Thyroid gland (tissue), 4 donors: Measurements from ENCODE around the gene AADAT.

Experiments
- CTCF ChIP-seq, 6 experiments: fragments of 200-600 bp in 3 of 6; fragments of 450-650 bp in 3 of 6; sonication (generic) in 3 of 6; IDR thresholded peaks; one replicate each; pipeline ENCODE4 v1.5.1; 2016 to 2019; ENCODE audit warnings: antibody characterized with exemption in 6 of 6, mild to moderate bottlenecking in 2 of 6, inconsistent platforms in 1 of 6, moderate library complexity in 1 of 6
- POLR2A ChIP-seq, 2 donors: fragments of 450-650 bp; IDR thresholded peaks; one replicate each; pipeline ENCODE4 v1.6.1; 2017; ENCODE audit warnings: antibody characterized with exemption in 2 of 2, mild to moderate bottlenecking in 2 of 2, moderate library complexity in 1 of 2

- TF ChIP-seq CTCF (IDR thresholded peaks at IDR 0.05) (no peak), POLR2A (IDR thresholded peaks at IDR 0.05) (no peak)
Observed at GRCh38 chr4:170124406-170124805, 34.6 kb upstream of the AADAT start.
